A549 (cell line): ENCODE measurements around the gene TUBB3.

Source experiments
- BHLHE40 ChIP-seq: IDR thresholded peaks from 2 replicates; pipeline ENCODE4 v1.6.1; 2012; ENCODE audit warnings: low read depth, low read length, inconsistent platforms
- CHD2 ChIP-seq: fragments of 150-350 bp; IDR thresholded peaks from 2 replicates; pipeline ENCODE4 v1.6.1; 2014; ENCODE audit warnings: low read length; ENCODE audit not compliant: partially characterized antibody
- CTCF ChIP-seq: fragments of >200 bp; sonication (Bioruptor Twin); formaldehyde crosslinking; IDR thresholded peaks from 3 replicates; pipeline ENCODE4 v1.5.1; 2016
- KDM5A ChIP-seq: fragments of 200-600 bp; sonication (generic); IDR thresholded peaks from 2 replicates; pipeline ENCODE4 v1.6.1; 2016; ENCODE audit warnings: antibody characterized with exemption, mild to moderate bottlenecking
- PBX3 ChIP-seq: IDR thresholded peaks from 2 replicates; pipeline ENCODE4 v1.6.1; 2012
- POLR2A ChIP-seq: IDR thresholded peaks from 2 replicates; pipeline ENCODE4 v1.6.1; 2012; ENCODE audit warnings: mild to moderate bottlenecking, low read length
- RAD21 ChIP-seq, 2 experiments: fragments of >200 bp in 1 of 2; sonication (Bioruptor Twin) in 1 of 2; formaldehyde crosslinking in 1 of 2; IDR thresholded peaks in 1 of 2; conservative IDR thresholded peaks in 1 of 2; 2 replicates in 1 of 2; 3 replicates in 1 of 2; pipeline ENCODE4 v1.6.1; 2012 to 2018; ENCODE audit warnings: inconsistent platforms in 1 of 2

GRCh38 chr16:89931964-89932363 lies 8.8 kb downstream of the TUBB3 start:
- TF ChIP-seq KDM5A, result no peak
- TF ChIP-seq BHLHE40, result no peak
- no peak for TF ChIP-seq CTCF
- no peak for TF ChIP-seq RAD21 (conservative IDR thresholded peaks at IDR 0.05 in 1 of 2, IDR thresholded peaks at IDR 0.05 in 1 of 2)
- TF ChIP-seq POLR2A, result no peak
- TF ChIP-seq PBX3, result no peak
- TF ChIP-seq CHD2, result no peak
